IMR-90 (cell line): ENCODE measurements around the gene VSIR. TPM values are rescaled to one million over a fixed set of nuclear protein-coding genes. Genes with fewer than 3 reads are reported as not detected.

Experiments
- ATAC-seq: fragments of 200-7000 bp; cut with Tn5 transposase; 2 replicates; pipeline ENCODE4 v1.9.1; 2020; ENCODE audit warnings: low read depth, mild to moderate bottlenecking, moderate library complexity
- BruUV-seq: library from RNA; stranded (reverse); fragments of 400-500 nt; replicated peaks from 2 replicates; lab custom pipeline; 2021; lab: Mats Ljungman, UMichigan
- CTCF ChIA-PET: fragments of 300-600 bp; formaldehyde crosslinking; extraction: SDS; loops from one replicate; lab custom pipeline; 2021; ENCODE audit warnings: antibody characterized with exemption; lab: Yijun Ruan, JAX
- POLR2A ChIA-PET: fragments of 300-600 bp; sonication (Branson Sonifier 250); formaldehyde crosslinking; loops from one replicate; lab custom pipeline; 2022; ENCODE audit warnings: antibody characterized with exemption; ENCODE audit not compliant: unreplicated experiment; lab: Charles Lee
- DNase-seq: peaks from one replicate; pipeline ENCODE4 v3.0.0; 2013
- H2AFZ ChIP-seq: replicated peaks from 2 replicates; pipeline ENCODE3; 2013; ENCODE audit warnings: low read length, mild to moderate bottlenecking; ENCODE audit not compliant: poor library complexity
- H2AK5ac ChIP-seq: 2 replicates; pipeline ENCODE4 v1.6.1; 2013; ENCODE audit warnings: low read depth, low read length, inconsistent platforms
- H2AK9ac ChIP-seq: replicated peaks from 2 replicates; pipeline ENCODE3; 2013; ENCODE audit warnings: mild to moderate bottlenecking, low read depth, low read length, moderate library complexity; ENCODE audit not compliant: poor library complexity
- H2BK120ac ChIP-seq: 2 replicates; pipeline ENCODE4 v1.6.1; 2013; ENCODE audit warnings: low read depth, low read length, inconsistent platforms
- H2BK15ac ChIP-seq: 3 replicates; pipeline ENCODE4 v1.6.1; 2013; ENCODE audit warnings: low read depth, low read length, inconsistent platforms
- H2BK20ac ChIP-seq: 2 replicates; pipeline ENCODE4 v1.6.1; 2013; ENCODE audit warnings: low read depth, mild to moderate bottlenecking, inconsistent platforms, low read length, moderate library complexity
- H2BK5ac ChIP-seq: 2 replicates; pipeline ENCODE4 v1.6.1; 2013; ENCODE audit warnings: mild to moderate bottlenecking, low read depth, low read length, inconsistent platforms; ENCODE audit not compliant: poor library complexity, severe bottlenecking
- H3K14ac ChIP-seq: replicated peaks from 2 replicates; pipeline ENCODE4 v1.6.1; 2013; ENCODE audit warnings: low read depth, low read length, inconsistent platforms
- H3K18ac ChIP-seq: 2 replicates; pipeline ENCODE4 v1.6.1; 2013; ENCODE audit warnings: low read depth, low read length, control low read depth
- H3K23ac ChIP-seq: 2 replicates; pipeline ENCODE4 v1.6.1; 2013; ENCODE audit warnings: low read depth, low read length, inconsistent platforms
- H3K27ac ChIP-seq: 2 replicates; pipeline ENCODE4 v1.5.1; 2013; ENCODE audit warnings: mild to moderate bottlenecking, control low read depth, low read length; ENCODE audit not compliant: insufficient read depth
- H3K27me3 ChIP-seq: 2 replicates; pipeline ENCODE4 v1.6.1; 2013; ENCODE audit warnings: low read length; ENCODE audit not compliant: control insufficient read depth, insufficient read depth
- H3K36me3 ChIP-seq: 2 replicates; pipeline ENCODE4 v1.6.1; 2013; ENCODE audit warnings: low read length, mixed read lengths; ENCODE audit not compliant: control insufficient read depth, insufficient read depth
- H3K4ac ChIP-seq: 2 replicates; pipeline ENCODE4 v1.6.1; 2013; ENCODE audit warnings: low read depth, low read length, inconsistent platforms
- H3K4me1 ChIP-seq: 2 replicates; pipeline ENCODE4 v1.6.1; 2013; ENCODE audit warnings: low read length, mixed read lengths; ENCODE audit not compliant: control insufficient read depth, insufficient read depth
- H3K4me2 ChIP-seq: 2 replicates; pipeline ENCODE4 v1.6.1; 2013; ENCODE audit warnings: low read depth, mild to moderate bottlenecking, control low read depth, low read length, moderate library complexity
- H3K4me3 ChIP-seq: 2 replicates; pipeline ENCODE4 v1.5.1; 2013; ENCODE audit warnings: low read depth, mild to moderate bottlenecking, control low read depth, low read length, moderate library complexity; ENCODE audit not compliant: insufficient read depth
- H3K56ac ChIP-seq: 2 replicates; pipeline ENCODE4 v1.6.1; 2013; ENCODE audit warnings: low read length, inconsistent platforms; ENCODE audit not compliant: insufficient read depth; ENCODE audit errors: extremely low read depth
- H3K79me1 ChIP-seq, 2 experiments: 2 replicates each; pipeline ENCODE4 v1.6.1; 2013; ENCODE audit warnings: low read length in 2 of 2, inconsistent platforms in 1 of 2, low read depth in 1 of 2
- H3K9ac ChIP-seq: 2 replicates; pipeline ENCODE4 v1.6.1; 2013; ENCODE audit warnings: low read depth, low read length, control low read depth
- H3K9me1 ChIP-seq: 2 replicates; pipeline ENCODE4 v1.6.1; 2013; ENCODE audit warnings: low read length, inconsistent platforms; ENCODE audit not compliant: insufficient read depth
- H3K9me3 ChIP-seq: 2 replicates; pipeline ENCODE4 v1.6.1; 2013; ENCODE audit warnings: low read length; ENCODE audit not compliant: control insufficient read depth, insufficient read depth
- H4K20me1 ChIP-seq: 2 replicates; pipeline ENCODE4 v1.6.1; 2013; ENCODE audit warnings: low read length, inconsistent platforms; ENCODE audit not compliant: insufficient read depth
- H4K5ac ChIP-seq: 2 replicates; pipeline ENCODE4 v1.6.1; 2013; ENCODE audit warnings: mild to moderate bottlenecking, low read depth, low read length, control low read depth
- H4K8ac ChIP-seq, 2 experiments: 2 replicates each; pipeline ENCODE4 v1.6.1; 2013; ENCODE audit warnings: low read depth in 2 of 2, low read length in 2 of 2, control low read depth in 1 of 2, inconsistent platforms in 1 of 2
- H4K91ac ChIP-seq: 2 replicates; pipeline ENCODE4 v1.6.1; 2013; ENCODE audit warnings: low read depth, low read length, inconsistent platforms; ENCODE audit not compliant: insufficient read depth
- BHLHE40 ChIP-seq: fragments of 150-350 bp; IDR thresholded peaks from 2 replicates; pipeline ENCODE4 v1.6.1; 2016; ENCODE audit warnings: mild to moderate bottlenecking, low read depth, low read length
- CEBPB ChIP-seq: IDR thresholded peaks from 2 replicates; pipeline ENCODE4 v1.6.1; 2012; ENCODE audit warnings: low read depth, low read length, improper control_type of control experiment
- CHD1 ChIP-seq: IDR thresholded peaks from 2 replicates; pipeline ENCODE4 v1.6.1; 2012; ENCODE audit warnings: low read depth, low read length, improper control_type of control experiment
- FOS ChIP-seq: fragments of 150-350 bp; IDR thresholded peaks from 2 replicates; pipeline ENCODE4 v1.6.1; 2016; ENCODE audit warnings: low read depth, low read length
- MAFK ChIP-seq: IDR thresholded peaks from 2 replicates; pipeline ENCODE4 v1.6.1; 2012; ENCODE audit warnings: low read depth, low read length, improper control_type of control experiment
- MAZ ChIP-seq: IDR thresholded peaks from 2 replicates; pipeline ENCODE4 v1.6.1; 2012; ENCODE audit warnings: low read depth, mild to moderate bottlenecking, low read length, improper control_type of control experiment, moderate library complexity, borderline replicate concordance
- MXI1 ChIP-seq: IDR thresholded peaks from 2 replicates; pipeline ENCODE4 v1.6.1; 2012; ENCODE audit warnings: low read depth, mild to moderate bottlenecking, low read length, moderate library complexity, borderline replicate concordance
- NFE2L2 ChIP-seq: fragments of 150-350 bp; IDR thresholded peaks from 2 replicates; pipeline ENCODE4 v1.6.1; 2016; ENCODE audit warnings: low read depth, mild to moderate bottlenecking, low read length
- POLR2A ChIP-seq: IDR thresholded peaks from 2 replicates; pipeline ENCODE4 v1.6.1; 2012; ENCODE audit warnings: mild to moderate bottlenecking, low read depth, low read length
- RAD21 ChIP-seq: IDR thresholded peaks from 2 replicates; pipeline ENCODE4 v1.6.1; 2012; ENCODE audit warnings: low read length, improper control_type of control experiment
- RCOR1 ChIP-seq: IDR thresholded peaks from 2 replicates; pipeline ENCODE4 v1.6.1; 2012; ENCODE audit warnings: mild to moderate bottlenecking, low read length, improper control_type of control experiment; ENCODE audit not compliant: insufficient replicate concordance
- RFX5 ChIP-seq: IDR thresholded peaks from 2 replicates; pipeline ENCODE4 v1.8.0; 2012; ENCODE audit warnings: low read depth, mild to moderate bottlenecking, low read length, moderate library complexity
- SMC3 ChIP-seq: fragments of 150-350 bp; IDR thresholded peaks from 2 replicates; pipeline ENCODE4 v1.6.1; 2016; ENCODE audit warnings: low read depth, mild to moderate bottlenecking, antibody characterized with exemption, low read length, moderate library complexity
- WGBS, 2 experiments: methylation state at CpG; one replicate each; pipeline versions ENCODE4 v1.1.5 to v1.1.7; 2013; ENCODE audit warnings: missing lambda C conversion rate in 2 of 2; ENCODE audit not compliant: insufficient read length in 1 of 2; ENCODE audit errors: extremely low coverage in 2 of 2; 5-methylcytosine and 5-hydroxymethylcytosine counted together
- dilution Hi-C: fragments of 300-500 bp; cut with HindIII; formaldehyde crosslinking; loops from one replicate; pipeline ENCODE4 v1.14.3; 2018; ENCODE audit warnings: low sequenced_read_pairs; ENCODE audit not compliant: unreplicated experiment
- in situ Hi-C: fragments of 300-500 bp; cut with MboI; formaldehyde crosslinking; loops from 3 replicates; pipeline ENCODE4 v1.14.3; 2019; ENCODE audit warnings: low sequenced_read_pairs, inconsistent platforms, mixed read lengths
- intact Hi-C: fragments of 100-400 bp; cut with micrococcal nuclease; formaldehyde crosslinking; loops from 2 replicates; pipeline ENCODE4 v1.10.0; 2022
- polyA plus RNA-seq, 3 experiments: library from polyadenylated mRNA; depleted of rRNA; stranded (reverse); fragments of >200 nt; gene quantifications; 2 replicates each; pipeline ENCODE4 v1.2.3, GENCODE V29; 2012; ENCODE audit warnings: low replicate concordance in 1 of 3
- total RNA-seq: library from RNA; depleted of rRNA; stranded (reverse); fragments of >200 nt; gene quantifications from 2 replicates; pipeline ENCODE4 v1.2.3, GENCODE V29; 2012
- TF ChIP-seq, protein P1 (sequence below): fragments of 150-350 bp; IDR thresholded peaks from 2 replicates; pipeline ENCODE4 v1.6.1; 2016; ENCODE audit warnings: low read depth, mild to moderate bottlenecking, low read length, moderate library complexity, borderline replicate concordance
- TF ChIP-seq, protein P2 (sequence below): fragments of 150-350 bp; IDR thresholded peaks from 2 replicates; pipeline ENCODE4 v1.6.1; 2017; ENCODE audit warnings: mild to moderate bottlenecking, antibody characterized with exemption, low read length, low read depth
- TF ChIP-seq, protein P3 (sequence below): conservative IDR thresholded peaks from 2 replicates; pipeline ENCODE4 v1.5.1; 2012; ENCODE audit warnings: mild to moderate bottlenecking, low read depth, low read length, improper control_type of control experiment

Gene VSIR
- total and polyA plus RNA-seq, 2 of the 4 experiments (the other 2 are of a cell fraction), result 5.0 to 23.8 TPM

DNA sequence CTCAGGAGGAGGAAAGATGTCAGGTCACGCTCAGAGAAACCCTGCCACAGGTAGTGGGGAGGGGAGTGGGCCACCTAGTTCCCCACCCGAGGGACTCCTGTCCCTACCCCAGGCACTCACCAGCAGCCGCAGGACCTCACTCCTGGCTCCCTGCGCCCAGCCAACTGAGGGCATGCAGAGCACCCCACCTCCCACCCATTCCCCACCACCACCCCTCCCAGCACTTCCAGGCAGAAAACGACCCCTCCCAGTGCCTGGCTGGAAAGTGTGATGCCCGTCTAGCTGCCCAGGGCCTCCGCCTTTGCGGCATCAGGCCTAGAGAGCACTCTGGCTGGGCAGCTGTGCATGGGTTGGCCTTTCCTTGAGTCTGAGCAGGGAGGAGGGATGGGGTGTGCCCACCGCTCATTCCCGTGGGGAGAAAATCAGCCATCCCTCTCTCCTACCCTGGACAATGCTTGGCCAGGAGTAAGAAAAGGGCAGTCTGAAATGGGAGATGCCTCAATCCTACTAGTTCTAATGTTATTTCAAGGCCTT, 55.1 kb downstream of the VSIR start:
- Histone ChIP-seq H3K4ac (no peak overlapping the region), H2AK5ac (no peak overlapping the region), H3K4me3 (no peak overlapping the region), H4K5ac (no peak overlapping the region; the same call in 1 of the 2 replicates), H2BK15ac (no peak overlapping the region), H4K20me1 (no peaks in the 10 kb centered on the region), H2AK9ac (no peak overlapping the region), H2BK120ac (no peak overlapping the region), H3K23ac (no peak overlapping the region), H3K27ac (peak overlapping the region; percentile 63; the same call in 1 of the 2 replicates), H3K4me1 (peaks cover 23% of the 10 kb centered on the region), H4K8ac (no peak overlapping the region), H3K79me1 (no peaks in the 10 kb centered on the region), H3K9me3 (no peaks in the 10 kb centered on the region; the same call in 1 of the 2 replicates), H3K27me3 (peaks cover 13% of the 10 kb centered on the region), H2AFZ (no peak overlapping the region), H3K14ac (no peak overlapping the region), H3K9me1 (no peaks in the 10 kb centered on the region), H4K91ac (no peak overlapping the region), H3K36me3 (no peaks in the 10 kb centered on the region), H2BK5ac (no peak overlapping the region), H3K18ac (peak overlapping the region; percentile 12; the same call in 1 of the 2 replicates), H2BK20ac (no peak overlapping the region), H3K56ac (no peak overlapping the region), H3K9ac (no peak overlapping the region), H3K4me2 (no peak overlapping the region)
- ChIA-PET POLR2A (no interaction called here), CTCF (interaction anchor here (1.5 kb wide), 1 partner anchor 10 kb away, joined by 5 read pairs; no protein-coding TSS in a partner anchor)
- TF ChIP-seq CEBPB (no peak), MAFK (no peak), NFE2L2 (no peak), MAZ (no peak), FOS (no peak), RCOR1 (no peak), RAD21 (no peak), BHLHE40 (no peak), POLR2A (no peak), SMC3 (no peak), MXI1 (no peak), RFX5 (no peak), CHD1 (no peak)
- TF ChIP-seq, protein P1, sequence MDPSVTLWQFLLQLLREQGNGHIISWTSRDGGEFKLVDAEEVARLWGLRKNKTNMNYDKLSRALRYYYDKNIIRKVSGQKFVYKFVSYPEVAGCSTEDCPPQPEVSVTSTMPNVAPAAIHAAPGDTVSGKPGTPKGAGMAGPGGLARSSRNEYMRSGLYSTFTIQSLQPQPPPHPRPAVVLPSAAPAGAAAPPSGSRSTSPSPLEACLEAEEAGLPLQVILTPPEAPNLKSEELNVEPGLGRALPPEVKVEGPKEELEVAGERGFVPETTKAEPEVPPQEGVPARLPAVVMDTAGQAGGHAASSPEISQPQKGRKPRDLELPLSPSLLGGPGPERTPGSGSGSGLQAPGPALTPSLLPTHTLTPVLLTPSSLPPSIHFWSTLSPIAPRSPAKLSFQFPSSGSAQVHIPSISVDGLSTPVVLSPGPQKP, result no peak
- TF ChIP-seq, protein P2, sequence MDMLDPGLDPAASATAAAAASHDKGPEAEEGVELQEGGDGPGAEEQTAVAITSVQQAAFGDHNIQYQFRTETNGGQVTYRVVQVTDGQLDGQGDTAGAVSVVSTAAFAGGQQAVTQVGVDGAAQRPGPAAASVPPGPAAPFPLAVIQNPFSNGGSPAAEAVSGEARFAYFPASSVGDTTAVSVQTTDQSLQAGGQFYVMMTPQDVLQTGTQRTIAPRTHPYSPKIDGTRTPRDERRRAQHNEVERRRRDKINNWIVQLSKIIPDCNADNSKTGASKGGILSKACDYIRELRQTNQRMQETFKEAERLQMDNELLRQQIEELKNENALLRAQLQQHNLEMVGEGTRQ, result no peak
- TF ChIP-seq, protein P3, sequence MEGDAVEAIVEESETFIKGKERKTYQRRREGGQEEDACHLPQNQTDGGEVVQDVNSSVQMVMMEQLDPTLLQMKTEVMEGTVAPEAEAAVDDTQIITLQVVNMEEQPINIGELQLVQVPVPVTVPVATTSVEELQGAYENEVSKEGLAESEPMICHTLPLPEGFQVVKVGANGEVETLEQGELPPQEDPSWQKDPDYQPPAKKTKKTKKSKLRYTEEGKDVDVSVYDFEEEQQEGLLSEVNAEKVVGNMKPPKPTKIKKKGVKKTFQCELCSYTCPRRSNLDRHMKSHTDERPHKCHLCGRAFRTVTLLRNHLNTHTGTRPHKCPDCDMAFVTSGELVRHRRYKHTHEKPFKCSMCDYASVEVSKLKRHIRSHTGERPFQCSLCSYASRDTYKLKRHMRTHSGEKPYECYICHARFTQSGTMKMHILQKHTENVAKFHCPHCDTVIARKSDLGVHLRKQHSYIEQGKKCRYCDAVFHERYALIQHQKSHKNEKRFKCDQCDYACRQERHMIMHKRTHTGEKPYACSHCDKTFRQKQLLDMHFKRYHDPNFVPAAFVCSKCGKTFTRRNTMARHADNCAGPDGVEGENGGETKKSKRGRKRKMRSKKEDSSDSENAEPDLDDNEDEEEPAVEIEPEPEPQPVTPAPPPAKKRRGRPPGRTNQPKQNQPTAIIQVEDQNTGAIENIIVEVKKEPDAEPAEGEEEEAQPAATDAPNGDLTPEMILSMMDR, result no peak
- in situ Hi-C loops, result no loop called here
- dilution Hi-C loops, result no loop called here
- DNase-seq (no peak), ATAC-seq (no peak)
- no CpG with 5 or more reads among the region's 10 CpGs for WGBS, 2 experiments
- BruUV-seq, result no TSS peak
- intact Hi-C loops, result no loop called here
